HCT116 (cell line): ENCODE measurements around the gene SLC25A28. TPM values are rescaled to one million over a fixed set of nuclear protein-coding genes. Genes with fewer than 3 reads are reported as not detected.

Experiments used
- ATAC-seq: fragments of 200-7000 bp; cut with Tn5 transposase; 2 replicates; pipeline ENCODE4 v1.9.1; 2020; ENCODE audit warnings: mild to moderate bottlenecking, moderate library complexity
- BruUV-seq: library from RNA; stranded (reverse); fragments of 400-500 nt; replicated peaks from 2 replicates; lab custom pipeline; 2021; lab: Mats Ljungman, UMichigan
- CTCF ChIA-PET: fragments of 300-600 bp; sonication (Branson Sonifier 250); formaldehyde crosslinking; loops from one replicate; lab custom pipeline; 2021; ENCODE audit warnings: antibody characterized with exemption; lab: Charles Lee
- POLR2A ChIA-PET: fragments of 300-600, 350-600 bp; sonication (Branson Sonifier 250); formaldehyde crosslinking; loops from one replicate; lab custom pipeline; 2021; ENCODE audit warnings: antibody characterized with exemption; lab: Charles Lee
- RAD21 ChIA-PET, 2 experiments: fragments of 300-600 bp; sonication (Branson Sonifier 250); formaldehyde crosslinking; loops; one replicate each; lab custom pipeline; 2023; ENCODE audit warnings: low total read pairs in 2 of 2; ENCODE audit not compliant: uncharacterized antibody in 2 of 2, unreplicated experiment in 2 of 2, low non-redundant PET in 1 of 2; lab: Charles Lee
- DNase-seq: peaks from one replicate; pipeline ENCODE4 v3.0.0-alpha.2; 2010; ENCODE audit warnings: low read depth, low spot score
- H2AFZ ChIP-seq: fragments of 200-600 bp; shearing (Covaris generic), sonication (generic); 2 replicates; pipeline ENCODE4 v1.6.1; 2017; ENCODE audit warnings: low read depth, mixed run types, mixed read lengths, antibody characterized with exemption, low read length; ENCODE audit not compliant: poor library complexity, severe bottlenecking
- H3K27ac ChIP-seq: 2 replicates; pipeline ENCODE4 v1.5.1; 2012; ENCODE audit warnings: low read depth, low read length
- H3K27me3 ChIP-seq: fragments of 200-600 bp; sonication (generic); 2 replicates; pipeline ENCODE4 v1.6.1; 2016; ENCODE audit warnings: mixed run types, low read length, mixed read lengths; ENCODE audit not compliant: insufficient read depth
- H3K36me3 ChIP-seq, 2 experiments: fragments of 200-500 bp in 1 of 2; fragments of 200-600 bp in 1 of 2; sonication (Bioruptor generic) in 1 of 2; sonication (generic) in 1 of 2; 2 replicates each; pipeline versions ENCODE4 v1.5.1 to v1.6.1; 2014 to 2016; ENCODE audit warnings: low read length in 2 of 2, inconsistent platforms in 1 of 2, mixed read lengths in 1 of 2, mixed run types in 1 of 2; ENCODE audit not compliant: insufficient read depth in 2 of 2, control insufficient read depth in 1 of 2
- H3K4me1 ChIP-seq, 2 experiments: fragments of 200-600 bp in 1 of 2; sonication (generic) in 1 of 2; 2 replicates each; pipeline versions ENCODE4 v1.5.1 to v1.6.1; 2012 to 2017; ENCODE audit warnings: low read length in 2 of 2, inconsistent platforms in 1 of 2, mild to moderate bottlenecking in 1 of 2, mixed read lengths in 1 of 2, mixed run types in 1 of 2, moderate library complexity in 1 of 2; ENCODE audit not compliant: insufficient read depth in 2 of 2, control insufficient read depth in 1 of 2
- H3K4me2 ChIP-seq: fragments of 200-600 bp; sonication (generic); 2 replicates; pipeline ENCODE4 v1.6.1; 2017; ENCODE audit warnings: mixed run types, low read length, mixed read lengths
- H3K4me3 ChIP-seq, 2 experiments: fragments of 200-600 bp in 1 of 2; sonication (generic) in 1 of 2; replicated peaks in 1 of 2; 2 replicates each; pipeline ENCODE4 v1.5.1; 2011 to 2016; ENCODE audit warnings: low read length in 2 of 2, control low read depth in 1 of 2, low read depth in 1 of 2, mild to moderate bottlenecking in 1 of 2, mixed read lengths in 1 of 2, mixed run types in 1 of 2
- H3K79me2 ChIP-seq: fragments of 200-600 bp; sonication (generic); 2 replicates; pipeline ENCODE4 v1.6.1; 2017; ENCODE audit warnings: mild to moderate bottlenecking, mixed run types, low read length, moderate library complexity, mixed read lengths; ENCODE audit not compliant: insufficient read depth
- H3K9ac ChIP-seq: fragments of 200-600 bp; sonication (generic); 2 replicates; pipeline ENCODE4 v1.6.1; 2016; ENCODE audit warnings: low read length, mixed read lengths
- H3K9me2 ChIP-seq: fragments of 200-600 bp; sonication (generic), shearing (Covaris generic); 2 replicates; pipeline ENCODE4 v1.6.1; 2017; ENCODE audit warnings: mixed run types, mild to moderate bottlenecking, moderate library complexity; ENCODE audit not compliant: insufficient read depth
- H3K9me3 ChIP-seq, 2 experiments: fragments of 200-500 bp in 1 of 2; fragments of 200-600 bp in 1 of 2; sonication (Bioruptor generic) in 1 of 2; sonication (generic) in 1 of 2; 2 replicates each; pipeline ENCODE4 v1.6.1; 2014 to 2017; ENCODE audit warnings: low read length in 2 of 2, mixed read lengths in 2 of 2, inconsistent platforms in 1 of 2, low read depth in 1 of 2, mild to moderate bottlenecking in 1 of 2, mixed run types in 1 of 2, moderate library complexity in 1 of 2; ENCODE audit not compliant: control insufficient read depth in 1 of 2, insufficient read depth in 1 of 2
- H4K20me1 ChIP-seq: fragments of 200-600 bp; sonication (generic), shearing (Covaris generic); 2 replicates; pipeline ENCODE4 v1.6.1; 2017; ENCODE audit warnings: mixed run types, mild to moderate bottlenecking, moderate library complexity; ENCODE audit not compliant: insufficient read depth
- ATF3 ChIP-seq: IDR thresholded peaks from 2 replicates; pipeline ENCODE4 v1.6.1; 2012
- CBX3 ChIP-seq: IDR thresholded peaks from 2 replicates; pipeline ENCODE4 v1.6.1; 2012; ENCODE audit warnings: low read depth
- CEBPB ChIP-seq: IDR thresholded peaks from 2 replicates; pipeline ENCODE4 v1.6.1; 2012; ENCODE audit warnings: low read depth
- EGR1 ChIP-seq: IDR thresholded peaks from 2 replicates; pipeline ENCODE4 v1.6.1; 2012; ENCODE audit warnings: low read depth
- ELF1 ChIP-seq: IDR thresholded peaks from 2 replicates; pipeline ENCODE4 v1.6.1; 2012; ENCODE audit warnings: low read depth, borderline replicate concordance
- EZH2 ChIP-seq: fragments of 200-600 bp; sonication (generic); IDR thresholded peaks from 2 replicates; pipeline ENCODE4 v1.6.1; 2017; ENCODE audit warnings: antibody characterized with exemption, mixed run types
- MAX ChIP-seq: IDR thresholded peaks from 2 replicates; pipeline ENCODE4 v1.6.1; 2012
- POLR2AphosphoS5 ChIP-seq: IDR thresholded peaks from 2 replicates; pipeline ENCODE4 v1.6.1; 2011; ENCODE audit warnings: mild to moderate bottlenecking, low read depth, low read length, moderate library complexity
- RAD21 ChIP-seq: IDR thresholded peaks from 2 replicates; pipeline ENCODE4 v1.6.1; 2012; ENCODE audit warnings: low read depth, mild to moderate bottlenecking
- REST ChIP-seq: IDR thresholded peaks from 2 replicates; pipeline ENCODE4 v1.6.1; 2012; ENCODE audit warnings: low read depth
- SIN3A ChIP-seq: IDR thresholded peaks from 2 replicates; pipeline ENCODE4 v1.6.1; 2012; ENCODE audit warnings: low read depth
- SP1 ChIP-seq: IDR thresholded peaks from 2 replicates; pipeline ENCODE4 v1.6.1; 2012; ENCODE audit warnings: low read depth
- SRF ChIP-seq: IDR thresholded peaks from 2 replicates; pipeline ENCODE4 v1.6.1; 2012; ENCODE audit warnings: low read depth
- TCF7L2 ChIP-seq: IDR thresholded peaks from 2 replicates; pipeline ENCODE4 v1.7.0; 2011; ENCODE audit warnings: borderline replicate concordance, inconsistent platforms; ENCODE audit not compliant: insufficient read depth, insufficient read length; ENCODE audit errors: extremely low read depth
- YY1 ChIP-seq: IDR thresholded peaks from 2 replicates; pipeline ENCODE4 v1.6.1; 2011; ENCODE audit warnings: low read length, low read depth, moderate library complexity, mild to moderate bottlenecking; ENCODE audit not compliant: insufficient replicate concordance; ENCODE audit errors: extremely low read depth
- ZBTB33 ChIP-seq: IDR thresholded peaks from 2 replicates; pipeline ENCODE4 v1.6.1; 2011; ENCODE audit warnings: mild to moderate bottlenecking, low read length, moderate library complexity; ENCODE audit not compliant: insufficient replicate concordance; ENCODE audit errors: extremely low read depth
- ZFX ChIP-seq: fragments of 450-650 bp; IDR thresholded peaks from 2 replicates; pipeline ENCODE4 v1.6.1; 2017
- ZNF274 ChIP-seq: fragments of 200-500 bp; sonication (Bioruptor generic); IDR thresholded peaks from 2 replicates; pipeline ENCODE4 v1.6.1; 2014; ENCODE audit warnings: mild to moderate bottlenecking, low read depth, low read length, inconsistent platforms
- intact Hi-C: fragments of 100-400 bp; cut with micrococcal nuclease; formaldehyde crosslinking; loops from 2 replicates; pipeline ENCODE4 v1.10.0; 2022
- total RNA-seq: library from RNA; stranded (reverse); gene quantifications from one replicate; pipeline ENCODE4 v1.2.1, GENCODE V29; 2021; ENCODE audit not compliant: unreplicated experiment

Gene SLC25A28
- total RNA-seq, 1 experiment from 2014 or later: 59.5 TPM

- no peak overlapping the region for H3K4me3 ChIP-seq
- no peak for TF ChIP-seq SIN3A
- no peak for TF ChIP-seq CEBPB
- no peak for TF ChIP-seq CBX3
- TF ChIP-seq EZH2: no peak
- TF ChIP-seq ZNF274: no peak
- no peak for TF ChIP-seq MAX
- no peak for TF ChIP-seq YY1
- no peak for TF ChIP-seq SRF
- no peak for TF ChIP-seq TCF7L2
- TF ChIP-seq ZFX: no peak
- no peak for TF ChIP-seq POLR2AphosphoS5
- no peak for TF ChIP-seq ATF3
- TF ChIP-seq REST: no peak
- TF ChIP-seq ELF1: no peak
- no peak for TF ChIP-seq RAD21
- no peak for TF ChIP-seq SP1
- no peak for TF ChIP-seq EGR1
- TF ChIP-seq ZBTB33: no peak
- TF ChIP-seq, all 23 proteins: peak for 0
- ATAC-seq (no peak), DNase-seq (no peak)
- Histone ChIP-seq H3K79me2 (no peaks in the 10 kb centered on the region), H3K4me1 (peaks cover 19 to 30% of the 10 kb centered on the region in 2 experiments), H3K27me3 (no peaks in the 10 kb centered on the region), H2AFZ (no peak overlapping the region), H3K36me3 (no peaks in the 10 kb centered on the region), H3K27ac (no peak overlapping the region), H3K9ac (no peak overlapping the region), H3K4me2 (no peak overlapping the region), H3K9me2 (no peaks in the 10 kb centered on the region), H4K20me1 (no peaks in the 10 kb centered on the region), H3K9me3 (no peaks in the 10 kb centered on the region)
- CTCF ChIA-PET: no interaction called here
- intact Hi-C loops: no loop called here
- POLR2A ChIA-PET: no interaction called here
- RAD21 ChIA-PET: no interaction called here
- no TSS peak for BruUV-seq
These were observed 29.4 kb downstream of the SLC25A28 start for GRCh38 chr10:99590799-99591198.
